SHP77 treated with DMSO at 0.1 percent for 48 hours (cell line): Measurements from ENCODE around the gene WDR54.
A peak's percentile ranks its signal among the peaks of the same experiment; 100 is the strongest.
"Not testable (repeated sequence)": the region's sequence is repeated elsewhere in the genome, so short reads cannot be mapped to it uniquely, and the experiment has no call there.

Experiments used
- DNase-seq: peaks from one replicate; lab custom pipeline; 2025; lab: John Stamatoyannopoulos, UW

Gene WDR54

GRCh38 chr2:74429487-74430451 lies 8.2 kb downstream of the WDR54 start:
- no peak for DNase-seq

GRCh38 chr2:74430502-74430901 lies 9.0 kb downstream of the WDR54 start:
- no peak for DNase-seq

- DNase-seq = no peak
Observed at GRCh38 chr2:74436111-74436805, 14.7 kb downstream of the WDR54 start.

- no peak for DNase-seq
Observed at GRCh38 chr2:74436848-74437695, 15.5 kb downstream of the WDR54 start.

GRCh38 chr2:74438248-74438647 lies 16.7 kb downstream of the WDR54 start:
- no peak for DNase-seq

- no peak for DNase-seq
Observed at GRCh38 chr2:74439373-74439772, 17.8 kb downstream of the WDR54 start.

GRCh38 chr2:74439803-74440377 lies 18.4 kb downstream of the WDR54 start:
- no peak for DNase-seq

GRCh38 chr2:74440378-74441169 lies 19.0 kb downstream of the WDR54 start:
- peak; percentile 61 for DNase-seq

- no peak for DNase-seq
Observed at GRCh38 chr2:74441170-74441689, 19.7 kb downstream of the WDR54 start.

- no peak for DNase-seq
Observed at GRCh38 chr2:74441690-74442482, 20.4 kb downstream of the WDR54 start, which contains the start of gene RTKN. RTKN (minus strand) TSS chr2:74441937; CDS start chr2:74441816, 121 bp downstream.

GRCh38 chr2:74442483-74443297 lies 21.2 kb downstream of the WDR54 start:
- not testable (repeated sequence) for DNase-seq

GRCh38 chr2:74444498-74445318 lies 23.2 kb downstream of the WDR54 start:
- DNase-seq = no peak

- DNase-seq = no peak
Observed at GRCh38 chr2:74447230-74447999, 25.9 kb downstream of the WDR54 start.

- DNase-seq = no peak
Observed at GRCh38 chr2:74448771-74449170, 27.2 kb downstream of the WDR54 start.

- DNase-seq = no peak
Observed at GRCh38 chr2:74450570-74451190, 29.1 kb downstream of the WDR54 start.

- peak; percentile 89 for DNase-seq
Observed at GRCh38 chr2:74454654-74455511, 33.4 kb downstream of the WDR54 start, which contains the start of gene INO80B. INO80B (plus strand) TSS chr2:74455087; CDS start chr2:74455117, 30 bp downstream.
